GM15510 (cell line): ENCODE results near the gene RNASEH1.

Experiments
- POLR2A ChIP-seq: IDR thresholded peaks from 3 replicates; pipeline ENCODE4 v1.6.1; 2011; ENCODE audit warnings: borderline replicate concordance; ENCODE audit not compliant: insufficient read length; ENCODE audit errors: extremely low read depth

The RNASEH1 gene

DNA sequence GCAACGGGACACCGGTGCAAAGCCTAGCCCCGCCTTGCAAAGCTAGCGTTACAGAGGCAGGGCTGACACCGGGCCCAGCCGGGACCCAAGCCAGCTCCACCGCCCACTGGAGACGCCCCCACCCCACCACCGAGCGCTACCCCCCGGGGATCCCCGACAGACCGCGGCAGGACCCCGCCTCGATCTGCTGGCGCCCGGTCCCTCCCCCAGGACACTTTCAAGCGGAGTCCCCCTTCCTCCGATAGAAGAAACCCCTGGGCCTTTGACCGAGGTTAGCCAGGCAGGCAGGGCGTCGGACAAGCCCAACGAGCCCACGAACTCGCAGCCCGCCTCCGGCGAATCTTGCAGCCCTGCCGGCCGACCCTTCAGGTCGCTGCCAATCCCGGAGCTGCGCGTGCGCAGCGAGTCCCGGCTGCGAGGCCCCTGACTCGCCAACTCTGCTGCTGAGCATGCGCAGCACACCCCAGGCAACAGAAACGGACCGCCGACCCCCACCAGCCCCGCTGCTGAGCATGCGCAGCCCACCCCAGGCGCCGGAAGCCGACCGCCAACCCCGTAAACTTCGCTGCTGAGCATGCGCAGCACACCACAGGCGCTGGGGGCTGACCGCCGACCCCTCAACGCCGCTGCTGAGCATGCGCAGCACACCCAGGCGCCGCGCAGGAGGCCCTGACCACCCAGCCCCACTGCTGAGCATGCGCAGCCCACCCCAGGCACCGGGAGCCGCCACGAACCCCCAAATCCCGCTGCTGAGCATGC, 39.5 kb downstream of the RNASEH1 start:
- peak; percentile 95 for TF ChIP-seq POLR2A

DNA sequence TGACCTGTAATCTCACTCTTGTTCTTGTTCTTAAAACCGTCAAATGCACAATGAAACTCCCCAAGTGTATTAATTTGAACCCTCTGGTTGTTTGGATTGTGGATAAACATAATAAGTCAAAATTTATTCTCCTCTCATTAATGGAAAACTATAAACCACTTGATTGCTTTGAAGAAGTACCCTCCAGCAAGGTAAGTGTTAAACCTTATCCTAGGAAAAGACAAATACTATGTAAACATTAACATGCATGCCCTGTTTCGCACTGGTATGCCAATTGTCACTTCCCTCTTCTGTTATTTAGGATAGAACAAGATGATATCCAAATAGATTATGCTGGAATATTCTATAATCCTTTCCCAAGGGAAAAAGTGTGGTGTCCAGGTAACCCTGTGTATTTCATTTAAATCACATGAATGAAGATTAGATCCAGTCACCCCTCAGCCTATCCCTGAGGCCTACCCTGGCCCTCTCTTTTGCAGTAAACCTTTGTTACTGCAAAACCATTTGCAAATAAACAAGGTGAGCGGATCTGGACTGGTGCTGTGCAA, 40.1 kb downstream of the RNASEH1 start:
- TF ChIP-seq POLR2A = no peak

DNA sequence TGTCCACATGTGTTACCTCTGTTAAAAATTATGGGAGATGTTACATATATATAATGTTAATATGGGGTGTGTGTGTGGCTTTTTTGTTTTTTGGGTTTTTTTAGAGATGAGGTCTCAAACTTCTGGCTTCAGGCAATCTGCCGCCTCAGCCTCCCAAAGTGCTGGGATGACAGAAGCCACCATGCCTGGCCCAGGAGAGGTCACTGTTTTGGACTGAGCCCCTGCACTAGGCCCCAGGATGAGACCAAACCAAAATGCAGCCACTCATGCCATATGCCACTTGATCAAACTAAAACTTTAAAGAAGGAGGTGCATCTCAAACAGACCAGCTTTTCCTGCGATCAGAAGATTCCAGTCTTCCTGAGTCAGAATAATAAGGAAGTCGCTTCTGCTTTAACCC, 41.3 kb downstream of the RNASEH1 start:
- TF ChIP-seq POLR2A = no peak

DNA sequence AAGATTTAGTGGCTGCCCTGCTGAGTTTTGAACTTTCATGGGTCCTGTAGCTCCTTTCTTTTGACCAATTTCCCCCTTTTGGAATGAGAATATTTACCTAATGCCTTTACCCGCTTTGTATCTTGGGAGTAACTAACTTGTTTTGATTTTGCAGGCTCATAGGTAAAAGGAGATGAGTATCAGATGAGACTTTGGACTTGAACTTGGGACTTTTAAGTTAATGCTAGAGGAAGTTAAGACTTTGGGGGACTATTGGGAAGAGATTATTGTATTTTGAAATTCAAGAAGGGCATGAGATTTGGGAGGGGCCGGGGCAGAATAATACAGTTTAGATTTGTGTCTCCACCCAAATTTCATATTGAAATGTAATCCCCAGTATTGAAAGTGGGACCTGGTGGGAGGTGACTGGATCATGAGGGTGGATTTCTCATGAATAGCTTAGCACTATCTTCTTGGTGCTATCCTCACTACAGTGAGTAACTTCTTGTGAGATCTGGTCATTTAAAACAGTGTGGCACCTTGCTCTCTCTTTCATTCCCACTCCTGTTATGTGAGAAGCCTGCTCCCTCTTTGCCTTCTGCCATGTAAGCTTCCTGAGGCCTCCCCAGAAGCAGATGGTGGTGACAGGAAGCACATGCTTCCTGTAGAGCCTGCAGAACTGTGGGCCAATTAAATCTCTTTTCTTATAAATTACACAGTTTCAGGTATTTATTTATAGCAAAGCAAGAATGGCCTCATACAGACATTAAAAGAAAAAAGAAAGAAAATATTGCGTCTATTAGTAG, 44.9 kb downstream of the RNASEH1 start:
- no peak for TF ChIP-seq POLR2A

DNA sequence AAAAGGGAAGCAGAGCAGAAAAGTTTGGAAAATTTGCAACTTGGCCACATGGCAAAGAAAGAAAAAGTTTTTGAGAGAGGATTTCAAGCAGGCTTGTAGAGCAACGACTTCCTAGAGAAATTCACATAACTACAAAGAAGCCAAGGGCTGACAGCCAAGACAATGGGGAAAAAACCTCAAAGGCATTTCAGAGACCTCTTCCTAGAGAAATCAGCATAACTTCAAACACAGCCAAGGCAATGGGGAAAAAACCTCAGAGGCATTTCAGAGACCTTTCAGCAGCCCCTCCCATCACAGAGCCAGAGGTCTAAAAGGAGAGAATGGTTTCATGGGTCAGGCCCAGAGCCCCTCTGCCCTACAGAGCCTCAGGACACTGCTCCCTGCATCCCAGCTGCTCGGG, 46.0 kb downstream of the RNASEH1 start:
- no peak for TF ChIP-seq POLR2A

DNA sequence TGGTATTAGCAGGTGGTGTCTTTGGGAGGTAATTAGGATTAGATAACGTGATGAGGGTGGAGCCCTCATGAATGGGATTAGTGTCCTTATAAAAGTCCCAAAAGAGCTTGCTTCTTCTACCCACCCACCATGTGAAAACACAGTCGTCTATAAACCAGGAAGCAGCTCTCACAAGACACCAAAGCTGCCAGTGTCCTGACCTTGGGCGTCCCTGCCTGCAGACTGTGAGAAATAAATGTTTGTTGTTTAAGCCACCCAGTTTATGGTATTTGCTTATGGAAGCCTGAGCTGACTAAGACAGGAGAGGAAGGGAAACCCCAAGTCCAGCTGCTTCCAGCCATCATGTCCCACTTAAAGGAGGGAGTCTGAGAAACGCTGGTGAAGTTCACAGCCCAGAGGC, 52.4 kb downstream of the RNASEH1 start:
- TF ChIP-seq POLR2A = no peak

DNA sequence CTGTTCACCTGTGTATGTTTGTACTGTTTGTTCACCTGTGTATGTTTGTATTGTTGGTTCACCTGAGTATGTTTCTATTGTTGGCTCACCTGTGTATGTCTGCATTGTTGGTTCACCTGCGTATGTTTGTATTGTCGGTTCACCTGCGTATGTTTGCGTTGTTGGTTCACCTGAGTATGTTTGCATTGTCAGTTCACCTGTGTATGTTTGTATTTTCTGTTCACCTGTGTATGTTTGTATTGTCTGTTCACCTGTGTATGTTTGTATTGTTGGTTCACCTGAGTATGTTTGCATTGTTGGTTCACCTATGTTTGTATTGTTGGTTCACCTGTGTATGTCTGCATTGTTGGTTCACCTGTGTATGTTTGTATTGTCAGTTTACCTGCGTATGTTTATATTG, 53.4 kb downstream of the RNASEH1 start:
- no peak for TF ChIP-seq POLR2A

DNA sequence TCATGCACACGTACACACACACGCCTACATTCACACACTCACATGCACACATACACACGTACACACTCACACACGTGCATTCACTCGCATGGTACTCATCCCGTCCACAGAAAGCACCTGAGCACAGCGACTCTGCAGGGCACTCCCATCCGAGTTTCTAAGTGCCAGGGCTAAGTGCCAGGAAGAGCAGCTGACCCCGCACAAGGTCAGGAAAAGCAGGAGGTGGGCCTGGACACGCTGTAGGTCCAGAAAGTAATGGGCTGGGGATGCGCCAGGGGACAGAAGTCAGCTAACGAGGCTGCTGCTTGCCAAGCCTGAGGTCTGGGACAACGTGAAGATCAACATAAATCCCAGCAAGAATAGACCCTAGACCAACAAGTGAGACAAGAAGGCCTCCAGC, 54.6 kb downstream of the RNASEH1 start:
- TF ChIP-seq POLR2A = no peak

DNA sequence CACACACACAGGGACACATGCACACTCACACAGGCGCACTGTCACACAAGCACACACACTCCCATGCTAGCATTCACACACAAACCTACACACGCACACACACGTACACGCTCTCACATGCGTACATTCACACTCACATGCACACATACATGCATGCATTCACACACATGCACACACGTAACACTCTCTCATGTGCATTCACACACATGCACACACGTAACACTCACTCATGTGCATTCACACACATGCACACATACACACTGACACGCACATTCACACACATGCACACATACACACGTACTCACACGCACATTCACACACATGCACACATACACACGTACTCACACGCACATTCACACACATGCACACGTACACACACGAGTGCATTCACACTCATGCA, 55.1 kb downstream of the RNASEH1 start:
- TF ChIP-seq POLR2A = no peak

DNA sequence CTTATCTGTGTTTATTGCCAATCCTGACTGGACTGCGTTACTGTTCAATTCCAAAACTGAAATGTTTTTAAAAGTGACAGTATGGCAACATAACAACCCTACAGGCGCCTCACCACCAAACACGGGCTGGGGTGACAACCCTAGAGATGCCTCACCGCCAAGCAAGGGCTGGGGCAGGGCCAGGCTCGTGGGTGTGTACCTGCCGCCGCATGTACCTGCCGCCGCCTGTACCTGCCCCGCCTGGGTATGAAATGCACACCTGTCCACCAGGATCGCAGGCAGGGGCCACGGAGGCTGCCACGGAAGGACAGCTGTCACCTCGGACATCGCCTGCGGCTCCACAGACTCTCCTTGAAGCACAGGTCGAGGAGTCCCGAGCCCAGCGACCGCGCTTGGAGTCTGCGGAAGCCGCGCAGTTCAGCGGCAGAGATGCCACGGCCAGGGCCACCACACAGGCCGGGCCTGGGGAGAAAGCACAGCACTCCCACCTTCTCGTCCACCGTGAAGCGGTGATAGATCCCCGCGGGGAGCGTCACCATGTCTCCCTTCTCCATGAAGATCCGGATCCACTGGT, 57.7 kb downstream of the RNASEH1 start:
- no peak for TF ChIP-seq POLR2A

DNA sequence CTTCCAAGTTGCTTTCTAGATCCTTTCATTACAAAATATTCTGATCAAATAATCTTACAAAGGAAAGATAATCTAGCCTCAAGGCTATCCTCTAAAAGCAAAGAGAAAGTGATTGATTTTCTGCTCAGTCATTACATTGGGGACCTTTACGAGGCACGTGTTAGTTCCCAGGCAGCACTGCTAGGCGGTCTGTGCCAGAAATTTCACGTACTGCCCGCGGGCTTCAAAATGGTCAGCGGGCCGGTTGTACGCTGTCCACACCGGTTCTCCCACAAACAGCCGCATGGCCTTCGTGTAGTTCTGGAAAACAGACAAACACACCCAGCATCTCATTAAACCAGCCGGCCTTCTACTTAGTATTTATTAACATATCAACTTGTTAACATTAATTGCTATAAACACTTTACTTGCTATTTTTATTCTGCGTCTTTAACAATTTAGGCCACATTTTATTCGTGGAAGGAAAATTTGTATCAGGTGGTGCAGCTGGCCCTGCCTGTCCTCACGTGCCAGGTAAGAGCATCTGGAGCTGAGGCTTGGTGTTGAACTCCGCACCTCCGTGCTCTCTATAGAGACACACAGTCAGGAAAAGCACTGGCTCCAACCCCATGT, 59.2 kb downstream of the RNASEH1 start:
- TF ChIP-seq POLR2A = no peak
